ENCODE measurements around the gene EXOC3.

DNA sequence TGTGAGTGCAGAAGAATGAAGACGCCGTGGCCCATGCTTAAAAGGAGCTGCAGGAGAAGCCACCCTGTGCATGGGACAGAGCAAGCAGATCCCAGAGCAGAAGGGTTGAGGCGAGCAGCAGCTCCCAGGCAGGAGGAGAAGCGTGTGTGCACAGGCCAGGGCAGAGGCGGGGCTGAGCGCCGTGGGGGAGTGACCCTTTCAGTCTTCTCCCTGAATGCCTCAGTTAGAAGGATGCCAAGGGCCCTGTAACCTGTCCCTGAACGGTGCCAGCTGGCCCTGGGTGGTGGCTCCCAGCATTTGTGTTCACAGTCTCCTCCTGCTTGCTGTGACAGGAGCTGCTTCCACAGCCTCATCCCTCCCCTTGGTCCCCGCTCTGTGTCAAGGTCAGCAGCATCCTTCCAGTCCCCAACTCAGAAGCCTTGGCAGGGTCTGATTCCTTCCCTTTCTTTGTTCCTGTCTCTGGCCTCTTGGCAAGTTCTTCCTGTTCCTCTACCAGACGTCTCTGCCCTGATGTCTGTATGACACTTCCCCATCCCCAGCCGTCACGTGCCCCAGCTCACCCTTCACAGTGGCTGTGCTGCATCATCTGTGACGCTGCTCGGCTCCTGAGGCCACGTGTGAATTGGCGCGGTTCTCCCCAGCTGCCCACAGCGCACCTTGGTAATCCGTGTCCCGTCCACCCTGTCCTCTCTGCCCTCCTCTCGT lies 5.2 kb downstream of the EXOC3 start:
- TF ChIP-seq, protein P1, sequence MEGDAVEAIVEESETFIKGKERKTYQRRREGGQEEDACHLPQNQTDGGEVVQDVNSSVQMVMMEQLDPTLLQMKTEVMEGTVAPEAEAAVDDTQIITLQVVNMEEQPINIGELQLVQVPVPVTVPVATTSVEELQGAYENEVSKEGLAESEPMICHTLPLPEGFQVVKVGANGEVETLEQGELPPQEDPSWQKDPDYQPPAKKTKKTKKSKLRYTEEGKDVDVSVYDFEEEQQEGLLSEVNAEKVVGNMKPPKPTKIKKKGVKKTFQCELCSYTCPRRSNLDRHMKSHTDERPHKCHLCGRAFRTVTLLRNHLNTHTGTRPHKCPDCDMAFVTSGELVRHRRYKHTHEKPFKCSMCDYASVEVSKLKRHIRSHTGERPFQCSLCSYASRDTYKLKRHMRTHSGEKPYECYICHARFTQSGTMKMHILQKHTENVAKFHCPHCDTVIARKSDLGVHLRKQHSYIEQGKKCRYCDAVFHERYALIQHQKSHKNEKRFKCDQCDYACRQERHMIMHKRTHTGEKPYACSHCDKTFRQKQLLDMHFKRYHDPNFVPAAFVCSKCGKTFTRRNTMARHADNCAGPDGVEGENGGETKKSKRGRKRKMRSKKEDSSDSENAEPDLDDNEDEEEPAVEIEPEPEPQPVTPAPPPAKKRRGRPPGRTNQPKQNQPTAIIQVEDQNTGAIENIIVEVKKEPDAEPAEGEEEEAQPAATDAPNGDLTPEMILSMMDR (conservative IDR thresholded peaks at IDR 0.05; ENCODE audit: low read length), result no peak
- TF ChIP-seq EZH2phosphoT487 (IDR thresholded peaks at IDR 0.05; ENCODE audit: borderline replicate concordance, low read depth, low read length), result no peak

Data from OCI-LY7 (cell line).